NOMO-1 (cell line): ENCODE measurements around the gene XAGE5.
"Not testable (repeated sequence)": the region's sequence is repeated elsewhere in the genome, so short reads cannot be mapped to it uniquely, and the experiment has no call there.

ENCODE experiments used
- DNase-seq, 2 experiments: peaks; one replicate each; lab custom pipeline; 2025; ENCODE audit not compliant: unreplicated experiment in 2 of 2; lab: John Stamatoyannopoulos, UW

Gene XAGE5, protein sequence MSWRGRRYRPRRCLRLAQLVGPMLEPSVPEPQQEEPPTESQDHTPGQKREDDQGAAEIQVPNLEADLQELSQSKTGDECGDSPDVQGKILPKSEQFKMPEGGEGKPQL

DNA sequence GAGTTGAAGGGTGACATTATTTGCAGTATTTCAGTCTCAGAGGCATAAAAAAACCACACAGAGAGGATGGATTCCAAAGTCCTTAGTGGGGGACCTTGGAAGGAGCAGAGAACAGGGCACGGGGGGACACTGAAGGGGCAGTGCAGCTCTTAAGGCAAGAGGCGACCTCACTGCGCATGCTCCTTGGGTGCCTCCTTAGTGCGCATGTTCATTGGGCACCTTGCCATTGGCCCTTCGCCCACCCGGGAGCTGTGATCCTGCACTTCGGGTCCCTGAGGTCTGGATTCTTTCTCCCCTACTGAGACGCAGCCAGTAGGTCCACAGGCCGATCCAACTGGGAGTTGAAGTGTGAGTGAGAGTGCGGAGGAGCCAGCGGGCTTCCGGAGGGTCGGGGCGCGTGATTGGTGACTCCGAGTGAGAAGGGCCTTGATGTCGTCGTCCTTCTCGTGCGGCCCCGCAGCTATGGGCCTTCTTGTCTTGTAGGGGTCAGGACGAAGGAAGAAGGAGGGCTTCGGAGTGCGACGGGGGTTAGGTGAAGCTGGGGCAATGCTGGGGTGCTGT, at the start of gene XAGE5:
TSS of gene XAGE5 (plus strand) at position 223 of the 561 bp plus-strand sequence. CDS start 1,280 bp downstream, outside the sequence.
- DNase-seq: no peak

DNA sequence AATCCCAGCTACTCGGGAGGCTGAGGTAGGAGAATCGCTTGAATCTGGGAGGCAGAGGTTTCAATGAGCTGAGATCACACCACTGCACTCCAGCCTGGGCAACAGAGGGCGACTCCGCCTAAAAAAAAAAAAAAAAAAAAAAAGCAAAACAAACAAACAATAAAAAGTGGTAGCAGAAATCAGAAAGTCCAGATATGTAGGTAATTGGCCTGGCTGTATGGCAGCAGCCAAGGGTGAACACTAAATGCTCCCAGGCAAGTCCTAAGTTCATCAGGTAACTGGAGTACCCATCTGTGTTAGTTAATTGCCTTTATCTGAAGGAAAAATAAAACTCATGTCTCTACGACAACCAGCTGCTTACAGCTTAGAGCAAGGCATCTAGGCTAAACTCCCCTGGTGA, 45.1 kb upstream of the XAGE5 start:
- not testable (repeated sequence) for DNase-seq

DNA sequence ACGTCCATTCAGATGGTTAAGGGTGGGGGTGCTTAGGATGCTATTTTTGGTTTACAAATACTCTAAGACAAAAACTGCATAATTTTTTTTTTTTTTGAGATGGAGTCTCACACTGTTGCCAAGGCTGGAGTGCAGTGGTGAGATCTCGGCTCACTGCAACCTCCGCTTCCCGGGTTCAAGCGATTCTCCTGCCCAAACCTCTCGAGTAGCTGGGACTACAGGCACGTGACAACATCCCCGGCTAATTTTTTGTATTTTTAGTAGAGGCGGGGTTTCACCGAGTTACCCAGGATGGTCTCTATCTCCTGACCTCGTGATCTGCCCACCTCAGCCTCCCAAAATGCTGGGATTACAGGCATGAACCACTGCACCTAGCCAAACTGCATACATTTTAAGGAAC, 37.6 kb upstream of the XAGE5 start:
- not testable (repeated sequence) for DNase-seq

DNA sequence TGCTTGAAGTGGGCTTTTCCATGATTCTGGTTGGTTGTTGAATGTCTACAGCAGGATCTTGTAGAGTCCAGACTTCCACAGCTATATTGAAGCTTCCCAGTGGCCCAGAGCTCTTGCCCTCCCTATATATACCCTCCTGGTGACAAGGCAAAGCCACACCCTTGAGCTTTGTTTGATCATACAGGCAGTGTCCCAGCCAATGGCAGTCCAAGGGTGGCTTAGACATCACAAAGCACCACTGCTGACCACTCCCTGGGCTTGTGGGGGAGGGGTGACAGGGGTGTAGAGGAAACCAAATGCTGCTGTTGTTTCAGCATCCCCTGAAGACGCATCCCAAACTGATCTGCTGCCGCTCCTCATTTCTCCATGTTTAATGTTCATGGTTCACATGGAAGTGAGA, 13.8 kb upstream of the XAGE5 start, which contains the start of gene SPANXN5:
TSS of gene SPANXN5 (minus strand) at position 101 of the 400 bp plus-strand sequence. CDS start at position 22, 79 bp downstream.
- DNase-seq: not testable (repeated sequence)

DNA sequence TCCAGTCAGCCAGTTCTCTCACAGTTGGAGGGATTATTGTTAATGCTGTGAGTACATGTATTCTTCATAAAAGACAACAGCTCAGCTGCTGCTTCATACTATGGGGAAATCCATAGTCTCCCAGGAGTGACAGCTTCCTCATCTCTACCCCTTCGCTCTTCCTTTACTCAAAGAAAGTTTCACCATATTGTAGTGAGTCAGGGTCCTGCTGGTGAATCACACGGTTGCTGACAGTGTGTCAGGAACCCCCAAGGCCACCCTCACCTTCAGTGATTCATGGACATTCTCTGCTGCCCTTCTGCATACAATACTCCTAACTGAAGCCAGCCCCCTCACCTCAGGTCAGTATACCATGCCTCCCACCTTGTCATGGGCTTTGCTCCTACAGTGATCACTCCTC, 6.2 kb upstream of the XAGE5 start:
- DNase-seq: not testable (repeated sequence)

DNA sequence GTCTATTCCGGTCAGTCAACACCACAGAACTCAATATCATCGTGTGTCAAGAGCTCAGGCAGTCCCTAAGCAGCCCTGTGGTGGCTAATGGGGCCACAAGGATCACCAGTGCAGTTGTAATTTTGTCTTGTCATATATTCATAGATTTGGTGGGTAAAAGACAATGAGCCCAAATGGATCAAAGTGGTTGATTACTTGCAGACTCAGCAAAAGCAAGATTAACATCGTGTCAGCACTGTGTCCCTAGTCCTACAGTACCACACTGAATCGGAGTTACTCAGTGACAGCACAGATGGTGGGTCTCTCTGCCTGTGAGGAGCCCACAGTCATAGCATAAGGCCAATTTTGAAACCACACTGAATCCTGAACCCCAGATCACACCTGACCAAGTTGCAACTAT, 8.7 kb downstream of the XAGE5 start:
- no peak for DNase-seq

DNA sequence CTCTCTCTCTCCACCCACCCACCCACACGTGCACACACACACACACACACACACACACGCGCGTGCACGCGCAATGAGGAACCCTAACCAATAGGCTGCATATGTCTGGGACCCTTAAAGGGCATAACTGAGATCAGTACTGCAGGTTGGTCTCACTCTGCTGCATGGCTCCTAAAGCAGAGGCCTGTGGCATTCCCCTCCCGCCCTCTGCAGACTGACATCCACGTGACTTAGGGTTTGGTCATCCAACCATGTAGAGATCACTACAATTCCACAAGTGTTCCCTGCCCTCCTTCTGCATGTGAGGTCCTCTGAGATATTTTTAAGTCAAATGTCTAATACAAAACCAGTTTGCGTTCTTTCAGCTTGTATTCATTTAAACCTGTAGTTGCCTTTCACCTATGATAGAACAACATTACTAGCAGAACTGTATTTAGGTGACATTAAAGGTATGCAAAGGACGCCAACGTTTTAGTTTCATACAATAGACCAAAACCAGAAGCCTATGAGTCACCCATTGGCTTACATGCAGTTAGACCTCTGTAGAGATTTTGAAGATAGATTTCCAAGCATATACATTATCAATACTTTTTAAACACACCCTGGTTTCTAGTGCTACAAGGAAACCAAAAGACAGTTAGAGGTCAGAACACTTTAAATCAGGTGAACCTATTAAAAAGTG, 10.1 kb downstream of the XAGE5 start:
- DNase-seq: no peak

DNA sequence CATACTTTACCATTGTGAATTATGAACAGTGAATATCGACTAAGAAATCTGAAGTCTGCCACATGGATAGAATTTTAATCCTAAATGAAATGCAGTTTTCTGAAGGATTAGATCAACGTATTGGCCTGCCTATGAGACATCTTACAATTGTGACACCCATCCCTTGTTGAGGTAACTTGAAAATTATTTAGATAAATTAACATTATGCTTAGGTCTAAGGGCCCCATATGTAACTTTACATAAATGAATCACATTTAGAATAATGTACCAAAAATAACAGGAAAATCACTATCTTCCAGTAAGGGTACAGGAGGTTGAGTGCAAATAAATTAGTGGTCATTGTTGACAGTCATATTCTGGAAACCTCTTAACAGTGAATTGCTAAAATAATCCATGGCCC, 13.5 kb downstream of the XAGE5 start:
- no peak for DNase-seq

DNA sequence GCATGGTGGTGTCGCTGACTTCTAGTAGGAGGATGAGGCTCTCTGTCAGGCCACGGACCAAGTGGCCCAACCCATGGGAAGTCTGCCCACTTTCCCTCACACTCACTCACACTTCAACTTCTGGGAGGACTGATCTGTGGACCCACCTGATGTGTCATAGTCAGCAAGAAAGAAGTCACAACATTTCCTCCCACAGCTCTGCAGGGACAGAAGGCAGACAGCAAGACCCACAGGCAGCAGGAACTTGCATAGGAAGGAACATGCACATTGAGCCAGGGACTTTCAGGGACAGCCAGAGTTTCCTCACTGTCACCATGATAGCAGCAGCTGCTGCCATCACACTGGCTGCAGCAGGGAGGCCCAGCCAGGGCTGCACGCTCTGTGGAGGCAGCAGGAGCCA, 19.5 kb downstream of the XAGE5 start:
- DNase-seq: no peak

DNA sequence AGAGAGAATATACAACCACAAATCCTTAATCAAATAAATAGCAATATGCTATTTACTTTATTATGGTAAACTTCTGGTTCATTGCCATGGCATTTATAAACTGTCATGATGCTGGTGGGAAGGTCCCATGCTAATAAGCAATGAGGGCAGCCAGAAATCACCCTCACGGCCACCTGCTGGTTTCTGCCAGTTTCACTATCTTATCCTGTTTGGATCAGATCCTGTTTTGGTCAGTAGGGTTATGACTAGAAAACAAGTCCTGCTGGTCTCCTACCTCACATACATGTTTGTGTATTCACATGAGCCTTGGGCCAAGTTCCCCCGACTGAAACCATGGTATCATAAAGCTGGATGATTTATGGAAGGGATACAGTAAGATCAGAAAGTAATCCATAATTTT, 28.1 kb downstream of the XAGE5 start:
- no peak for DNase-seq

DNA sequence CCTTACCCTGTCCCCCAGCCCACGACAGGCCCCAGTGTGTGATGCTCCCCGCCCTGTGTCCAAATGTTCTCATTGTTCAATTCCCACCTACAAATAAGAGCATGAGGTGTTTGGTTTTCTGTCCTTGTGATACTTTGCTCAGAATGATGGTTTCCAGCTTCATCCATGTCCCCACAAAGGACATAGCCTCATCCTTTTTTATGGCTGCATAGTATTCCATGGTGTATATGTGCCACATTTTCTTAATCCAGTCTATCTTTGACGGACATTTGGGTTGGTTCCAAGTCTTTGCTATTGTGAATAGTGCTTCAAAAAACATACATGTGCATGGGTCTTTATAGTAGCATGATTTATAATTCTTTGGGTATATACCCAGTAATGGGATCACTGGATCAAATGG, 32.5 kb downstream of the XAGE5 start:
- not testable (repeated sequence) for DNase-seq

DNA sequence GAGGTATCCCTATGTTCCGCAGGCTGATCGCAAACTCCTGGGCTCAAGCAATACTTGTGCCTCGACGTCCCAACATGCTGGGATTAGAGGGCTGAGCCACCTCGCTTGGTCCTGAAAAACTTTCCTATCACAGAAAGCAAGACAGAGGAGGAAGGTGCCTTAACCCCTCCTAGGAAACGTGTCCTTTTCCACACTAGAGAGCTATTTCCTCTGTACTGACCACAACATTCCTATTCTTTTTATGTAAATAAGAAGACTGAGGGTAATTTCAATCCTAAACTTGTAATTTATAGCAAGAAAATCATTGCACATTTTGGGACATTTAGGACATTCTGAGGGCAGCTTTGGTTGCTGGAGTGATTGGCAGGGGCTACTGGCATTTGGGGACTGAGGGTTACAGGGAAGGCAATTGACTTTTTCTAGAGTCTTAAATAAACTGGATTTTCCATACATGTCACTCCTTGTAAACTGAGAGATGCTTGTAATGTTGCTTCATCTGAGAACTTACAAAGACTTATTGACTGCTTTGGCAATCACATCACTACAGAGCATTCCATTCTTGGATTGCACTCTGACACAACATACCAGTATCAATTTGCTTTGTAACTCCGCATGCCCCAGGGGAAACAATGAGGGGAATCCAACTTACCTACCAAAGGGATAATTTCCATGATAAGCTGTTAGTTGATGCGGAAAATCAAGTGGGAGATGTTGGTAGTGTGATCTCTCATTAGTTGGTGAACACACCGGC, 41.2 kb downstream of the XAGE5 start:
- DNase-seq: no peak

DNA sequence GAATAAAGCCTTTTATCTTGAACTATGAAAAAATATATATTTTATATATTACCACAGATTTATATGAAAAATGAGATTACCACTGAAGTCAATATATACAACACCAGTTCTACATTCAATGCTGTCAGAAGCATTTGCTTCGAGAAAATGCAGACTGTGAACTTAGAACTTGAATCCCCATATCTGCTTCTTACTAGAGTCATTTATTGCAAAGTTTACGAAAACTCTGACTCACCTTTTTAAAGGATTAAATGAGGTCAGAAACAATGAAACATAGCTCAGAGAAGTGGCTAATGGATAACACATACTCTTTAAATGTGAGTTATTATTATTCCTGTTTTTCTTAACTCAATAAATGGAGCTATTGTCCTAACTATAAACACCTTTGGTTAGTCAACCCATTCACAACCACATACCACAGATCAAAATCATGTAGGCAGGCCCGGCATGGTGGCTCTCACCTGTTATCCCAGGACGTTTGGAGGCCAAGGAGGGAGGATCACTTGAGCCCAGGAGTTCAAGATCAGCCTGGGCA, 46.0 kb downstream of the XAGE5 start:
- DNase-seq: not testable (repeated sequence)

DNA sequence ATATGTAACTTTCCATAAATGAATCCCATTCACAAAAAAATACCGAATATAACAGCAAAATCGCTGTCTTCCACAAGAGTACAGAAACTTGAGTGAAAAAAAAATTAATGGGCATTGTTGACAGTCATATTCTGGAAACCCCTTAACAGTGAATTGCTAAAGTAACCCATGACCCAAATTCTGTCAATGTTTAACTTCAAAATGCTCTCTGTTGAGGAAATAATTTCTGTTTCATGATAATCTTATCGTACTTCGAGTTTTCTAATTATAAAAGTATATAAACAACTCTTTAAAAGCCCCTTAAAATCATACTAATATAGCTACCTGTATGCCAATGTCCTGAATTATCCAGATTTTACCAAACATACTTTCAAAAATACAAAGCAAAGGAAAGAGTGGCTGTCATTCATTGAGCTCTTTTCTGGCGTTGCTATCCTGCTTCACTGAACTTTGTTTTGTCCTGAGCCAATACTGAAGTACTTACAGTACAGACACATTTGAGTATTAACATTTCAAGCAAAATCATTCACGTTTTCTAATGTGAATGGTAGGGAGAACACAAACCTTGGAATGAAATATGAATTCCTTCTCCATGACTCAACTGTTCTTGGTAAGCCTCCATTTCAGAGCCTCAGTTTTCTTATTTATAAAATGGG, 54.4 kb downstream of the XAGE5 start:
- DNase-seq: no peak
